Fibroblast of skin of left biceps (primary cell): ENCODE measurements around the gene ALDH16A1.

Experiments used
- DNase-seq, 2 experiments: peaks; one replicate each; pipeline ENCODE4 v3.0.0-alpha.2; 2013; ENCODE audit warnings: low read depth in 2 of 2

ALDH16A1 gene

GRCh38 chr19:49423071-49423984, 29.7 kb upstream of the ALDH16A1 start, which contains the start of gene PTH2:
Gene PTH2, minus strand, starts transcription at chr19:49423441. Its CDS starts 102 bp downstream, at chr19:49423339.
- no peak for DNase-seq

- no peak for DNase-seq
These were observed 29.1 kb upstream of the ALDH16A1 start for GRCh38 chr19:49423985-49424303.

- DNase-seq: no peak
These were observed 27.8 kb upstream of the ALDH16A1 start, which contains the start of gene GFY for GRCh38 chr19:49425178-49425577. Gene GFY, plus strand, starts transcription at chr19:49425388. Its CDS starts 1,043 bp downstream, at chr19:49426431.

- DNase-seq: no peak
These were observed 27.0 kb upstream of the ALDH16A1 start for GRCh38 chr19:49425922-49426592.

- no peak for DNase-seq
These were observed 25.7 kb upstream of the ALDH16A1 start for GRCh38 chr19:49427339-49427738.

- no peak for DNase-seq
These were observed 25.0 kb upstream of the ALDH16A1 start for GRCh38 chr19:49427855-49428546.

- DNase-seq: no peak
These were observed 24.2 kb upstream of the ALDH16A1 start for GRCh38 chr19:49428547-49429451.

- no peak for DNase-seq
These were observed 22.8 kb upstream of the ALDH16A1 start for GRCh38 chr19:49430172-49430677.

GRCh38 chr19:49430678-49431329, 22.2 kb upstream of the ALDH16A1 start:
- DNase-seq: no peak

- DNase-seq: no peak
These were observed 21.7 kb upstream of the ALDH16A1 start for GRCh38 chr19:49431330-49431749.

GRCh38 chr19:49432141-49433073, 20.6 kb upstream of the ALDH16A1 start:
- no peak for DNase-seq

GRCh38 chr19:49433240-49433901, 19.7 kb upstream of the ALDH16A1 start:
- DNase-seq: no peak

- DNase-seq: no peak
These were observed 18.0 kb upstream of the ALDH16A1 start for GRCh38 chr19:49434907-49435583.

GRCh38 chr19:49435670-49436069, 17.4 kb upstream of the ALDH16A1 start:
- DNase-seq: no peak

GRCh38 chr19:49436381-49437017, 16.5 kb upstream of the ALDH16A1 start:
- no peak for DNase-seq

GRCh38 chr19:49437231-49437630, 15.8 kb upstream of the ALDH16A1 start:
- DNase-seq: no peak

GRCh38 chr19:49438261-49438660, 14.8 kb upstream of the ALDH16A1 start:
- no peak for DNase-seq

- no peak for DNase-seq
These were observed 13.2 kb upstream of the ALDH16A1 start for GRCh38 chr19:49439836-49440235.
